ENCODE measurements around the gene XYLT1. TPM values are rescaled to one million over a fixed set of nuclear protein-coding genes. Genes with fewer than 3 reads are reported as not detected.

The XYLT1 gene
- total RNA-seq, 6 experiments from 2014 or later, result 22.0 to 51.1 (median 27.5) TPM

DNA sequence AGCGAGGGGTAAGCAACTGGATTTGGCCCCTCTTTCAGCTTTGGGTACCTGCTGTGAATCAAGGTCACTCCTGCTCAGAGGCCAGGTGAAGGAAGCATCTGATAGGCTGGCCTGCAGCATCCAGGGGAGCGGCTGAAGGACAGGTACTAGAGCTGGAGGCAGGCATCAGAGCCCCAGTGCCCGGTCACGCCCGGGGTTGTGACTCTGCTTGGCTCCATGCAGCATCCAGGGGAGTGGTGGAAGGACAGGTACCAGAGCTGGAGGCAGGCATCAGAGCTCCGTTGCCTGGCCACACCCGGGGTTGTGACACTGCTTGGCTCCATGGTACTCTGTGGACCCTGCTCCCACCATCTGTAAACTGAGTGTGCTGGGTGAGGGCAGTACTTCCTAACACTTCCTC lies 189.7 kb downstream of the XYLT1 start:
- no peaks in the 10 kb centered on the region for H3K9me3 Mint-ChIP-seq
- DNase-seq, result no peak
- no peak overlapping the region for H3K4me3 Mint-ChIP-seq
- no peaks in the 10 kb centered on the region for H3K27me3 Mint-ChIP-seq (ENCODE audit: insufficient read depth)
- TF ChIP-seq, protein P1, sequence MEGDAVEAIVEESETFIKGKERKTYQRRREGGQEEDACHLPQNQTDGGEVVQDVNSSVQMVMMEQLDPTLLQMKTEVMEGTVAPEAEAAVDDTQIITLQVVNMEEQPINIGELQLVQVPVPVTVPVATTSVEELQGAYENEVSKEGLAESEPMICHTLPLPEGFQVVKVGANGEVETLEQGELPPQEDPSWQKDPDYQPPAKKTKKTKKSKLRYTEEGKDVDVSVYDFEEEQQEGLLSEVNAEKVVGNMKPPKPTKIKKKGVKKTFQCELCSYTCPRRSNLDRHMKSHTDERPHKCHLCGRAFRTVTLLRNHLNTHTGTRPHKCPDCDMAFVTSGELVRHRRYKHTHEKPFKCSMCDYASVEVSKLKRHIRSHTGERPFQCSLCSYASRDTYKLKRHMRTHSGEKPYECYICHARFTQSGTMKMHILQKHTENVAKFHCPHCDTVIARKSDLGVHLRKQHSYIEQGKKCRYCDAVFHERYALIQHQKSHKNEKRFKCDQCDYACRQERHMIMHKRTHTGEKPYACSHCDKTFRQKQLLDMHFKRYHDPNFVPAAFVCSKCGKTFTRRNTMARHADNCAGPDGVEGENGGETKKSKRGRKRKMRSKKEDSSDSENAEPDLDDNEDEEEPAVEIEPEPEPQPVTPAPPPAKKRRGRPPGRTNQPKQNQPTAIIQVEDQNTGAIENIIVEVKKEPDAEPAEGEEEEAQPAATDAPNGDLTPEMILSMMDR (IDR thresholded peaks at IDR 0.05), result no peak
- no peaks in the 10 kb centered on the region for H3K4me1 Mint-ChIP-seq (ENCODE audit: low read depth)
- H3K27ac Mint-ChIP-seq, result no peak overlapping the region
- no peaks in the 10 kb centered on the region for H3K36me3 Mint-ChIP-seq (ENCODE audit: low read depth)

DNA sequence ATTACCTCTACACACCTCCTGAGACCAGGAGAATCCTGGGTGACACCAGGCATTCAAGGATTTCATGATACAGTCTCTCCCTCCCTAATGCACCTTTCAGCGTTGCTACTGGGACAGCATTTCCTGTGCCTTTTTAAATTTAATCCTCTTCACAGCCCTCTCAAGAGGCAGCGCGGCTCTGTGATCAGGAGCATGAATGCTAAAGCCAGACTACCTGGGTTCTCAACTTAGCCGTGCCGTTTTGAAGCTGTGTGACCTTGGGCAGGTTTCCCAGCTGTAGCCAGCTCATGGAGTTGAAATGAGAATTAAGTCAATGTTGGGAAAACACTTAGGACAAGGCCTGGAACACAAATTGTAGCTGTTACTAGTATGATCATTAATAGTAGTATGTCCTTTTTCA lies 191.8 kb downstream of the XYLT1 start:
- H3K27me3 Mint-ChIP-seq (ENCODE audit: insufficient read depth), result no peaks in the 10 kb centered on the region; the same call in 1 of the 2 replicates
- H3K36me3 Mint-ChIP-seq (ENCODE audit: low read depth), result no peaks in the 10 kb centered on the region
- DNase-seq, result no peak
- H3K4me1 Mint-ChIP-seq (ENCODE audit: low read depth), result peaks cover 10% of the 10 kb centered on the region
- TF ChIP-seq, protein P1 (IDR thresholded peaks at IDR 0.05), result no peak
- H3K9me3 Mint-ChIP-seq, result no peaks in the 10 kb centered on the region
- no peak overlapping the region for H3K4me3 Mint-ChIP-seq
- no peak overlapping the region for H3K27ac Mint-ChIP-seq

DNA sequence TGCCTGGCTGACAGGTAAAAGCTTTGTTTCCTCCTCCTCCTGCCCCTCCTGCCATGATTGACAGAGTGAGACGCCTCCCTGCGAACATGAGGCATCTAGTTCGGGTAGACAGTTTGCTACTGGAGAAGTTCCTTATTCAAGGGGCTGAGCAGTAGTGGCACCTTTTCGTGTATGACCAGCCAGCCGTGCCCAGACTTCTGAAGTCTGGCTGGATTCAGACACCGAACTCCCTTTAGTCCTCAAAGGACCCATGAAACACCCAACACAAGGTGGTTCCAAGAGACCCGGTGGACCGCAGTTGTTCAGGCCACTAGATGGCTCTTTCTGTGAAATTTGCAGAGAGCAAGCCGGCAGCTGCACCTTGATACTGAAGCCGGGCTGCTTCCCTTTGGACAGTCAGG lies 192.8 kb downstream of the XYLT1 start:
- H3K9me3 Mint-ChIP-seq, result no peaks in the 10 kb centered on the region
- TF ChIP-seq, protein P1 (IDR thresholded peaks at IDR 0.05), result peak; percentile 60
- no peaks in the 10 kb centered on the region for H3K36me3 Mint-ChIP-seq (ENCODE audit: low read depth)
- no peaks in the 10 kb centered on the region; the same call in 1 of the 2 replicates for H3K27me3 Mint-ChIP-seq (ENCODE audit: insufficient read depth)
- no peak overlapping the region for H3K4me3 Mint-ChIP-seq
- peaks cover 15% of the 10 kb centered on the region for H3K4me1 Mint-ChIP-seq (ENCODE audit: low read depth)
- H3K27ac Mint-ChIP-seq, result no peak overlapping the region
- peak; percentile 8 for DNase-seq

DNA sequence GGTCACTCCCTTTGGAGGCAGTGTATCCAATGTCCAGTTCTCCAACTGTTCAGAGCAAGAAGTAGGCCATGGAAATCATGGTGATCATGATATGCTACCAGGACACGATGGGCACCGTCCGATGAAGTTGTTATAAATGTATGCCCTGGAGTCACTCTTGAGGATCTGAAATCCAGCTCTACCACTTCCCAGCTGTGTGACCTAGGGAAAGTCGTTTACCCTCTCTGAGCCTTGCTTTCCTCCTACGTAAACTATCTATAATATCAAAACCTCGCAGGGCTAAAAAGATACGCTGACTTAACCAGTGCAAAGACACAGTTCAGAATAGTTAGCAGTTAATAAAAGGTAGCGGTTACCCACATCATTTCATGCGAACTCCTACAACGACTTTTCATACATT lies 194.2 kb downstream of the XYLT1 start:
- H3K27ac Mint-ChIP-seq, result no peak overlapping the region
- TF ChIP-seq, protein P1 (IDR thresholded peaks at IDR 0.05), result no peak
- no peak overlapping the region for H3K4me3 Mint-ChIP-seq
- H3K9me3 Mint-ChIP-seq, result no peaks in the 10 kb centered on the region
- DNase-seq, result no peak
- H3K4me1 Mint-ChIP-seq (ENCODE audit: low read depth), result peaks cover 28% of the 10 kb centered on the region
- H3K36me3 Mint-ChIP-seq (ENCODE audit: low read depth), result no peaks in the 10 kb centered on the region
- no peaks in the 10 kb centered on the region; the same call in none of the 2 replicates for H3K27me3 Mint-ChIP-seq (ENCODE audit: insufficient read depth)

DNA sequence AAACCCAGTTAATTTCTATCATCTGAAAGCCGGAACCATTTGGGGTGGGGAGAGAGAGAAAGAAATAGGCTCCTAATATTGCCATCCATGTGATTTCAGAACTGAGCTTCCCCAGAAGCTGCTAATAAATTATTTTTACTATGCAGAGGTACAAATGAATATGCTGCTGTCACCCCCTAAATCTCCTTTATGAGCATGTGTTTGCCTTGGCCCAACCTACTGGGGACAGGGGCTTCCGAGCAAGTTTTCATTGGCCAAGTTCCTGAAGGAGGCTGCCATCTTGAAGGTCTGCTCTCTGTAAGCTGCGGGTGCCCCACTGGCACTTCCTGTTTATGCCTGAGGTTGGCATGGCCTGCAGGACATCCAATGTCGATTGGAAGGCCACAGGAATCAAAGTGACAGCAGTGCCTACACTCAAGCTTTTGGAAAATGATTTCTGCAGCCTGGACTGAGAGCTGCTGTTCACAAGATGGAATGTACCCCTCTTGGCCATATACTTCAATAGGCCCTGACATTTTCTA lies 194.7 kb downstream of the XYLT1 start:
- TF ChIP-seq, protein P1 (IDR thresholded peaks at IDR 0.05), result no peak
- no peak for DNase-seq
- Mint-ChIP-seq H3K4me3 (no peak overlapping the region), H3K27me3 (ENCODE audit: insufficient read depth) (peaks cover 1% of the 10 kb centered on the region), H3K27ac (no peak overlapping the region), H3K36me3 (ENCODE audit: low read depth) (no peaks in the 10 kb centered on the region), H3K4me1 (ENCODE audit: low read depth) (peaks cover 34% of the 10 kb centered on the region), H3K9me3 (no peaks in the 10 kb centered on the region)

All from HFFc6 (cell line).